H1 (cell line): ENCODE results near the gene PTBP1. TPM values are rescaled to one million over a fixed set of nuclear protein-coding genes. Genes with fewer than 3 reads are reported as not detected.

ENCODE experiments used
- CREB1 ChIP-seq: IDR thresholded peaks from 2 replicates; pipeline ENCODE4 v1.6.1; 2012; ENCODE audit warnings: inconsistent platforms
- TBP ChIP-seq: IDR thresholded peaks from 2 replicates; pipeline ENCODE4 v1.6.1; 2011; ENCODE audit warnings: low read depth, low read length, improper control_type of control experiment
- polyA plus RNA-seq, 7 experiments: library from polyadenylated mRNA; depleted of rRNA in 3 of 7; stranded (reverse) in 5 of 7; unstranded in 2 of 7; fragments of >200 nt in 5 of 7; fragments of 200-250 nt in 2 of 7; gene quantifications; 1 replicate in 5 of 7; 2 replicates in 1 of 7; 4 replicates in 1 of 7; pipeline versions ENCODE4 v1.2.1 to v1.2.3, GENCODE V29; 2011 to 2013; ENCODE audit warnings: missing spikeins in 2 of 7, mixed read lengths in 2 of 7
- total RNA-seq: library from RNA; stranded (reverse); fragmentation: NEBNext Ultra II Directional; extraction: Animal tissue kit (Norgen Biotek cat#: 25700); gene quantifications from 2 replicates; pipeline ENCODE4 v1.2.1, GENCODE V29; 2021

The PTBP1 gene
- total and polyA plus RNA-seq, 2 of the 8 experiments (the other 6 are each of a cell fraction or from before 2014, with no cell fraction given): 528 to 888 TPM

GRCh38 chr19:804419-805165, 7.3 kb downstream of the PTBP1 start (continued):
- TF ChIP-seq TBP: no peak
- TF ChIP-seq CREB1: no peak
- TF ChIP-seq, all 59 proteins: peak for 0
